22Rv1 (cell line): ENCODE results near the gene EFNA4.

ENCODE experiments used
- ZFX ChIP-seq: fragments of 450-650 bp; IDR thresholded peaks from 2 replicates; pipeline ENCODE4 v1.6.1; 2017; ENCODE audit warnings: antibody characterized with exemption, borderline replicate concordance
- TF ChIP-seq, protein P1 (sequence below): fragments of 450-650 bp; IDR thresholded peaks from 2 replicates; pipeline ENCODE4 v1.5.1; 2017; ENCODE audit warnings: mild to moderate bottlenecking

DNA sequence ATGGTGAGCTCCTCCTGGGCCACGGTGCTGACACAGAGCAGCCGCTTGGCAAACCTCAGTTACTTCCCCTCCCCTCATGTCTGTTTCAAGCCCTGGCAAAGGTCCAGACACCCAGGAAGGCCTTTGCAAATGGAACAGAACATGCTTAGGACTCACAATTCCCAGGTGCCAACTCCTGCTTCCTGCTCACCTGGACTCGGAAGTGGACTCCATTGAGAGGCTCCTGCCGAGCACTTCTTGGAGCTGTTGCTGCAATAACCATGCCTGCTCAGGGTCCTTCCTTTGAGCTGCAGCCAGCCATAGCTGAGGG is 40.7 kb upstream of the EFNA4 start:
- TF ChIP-seq, protein P1, sequence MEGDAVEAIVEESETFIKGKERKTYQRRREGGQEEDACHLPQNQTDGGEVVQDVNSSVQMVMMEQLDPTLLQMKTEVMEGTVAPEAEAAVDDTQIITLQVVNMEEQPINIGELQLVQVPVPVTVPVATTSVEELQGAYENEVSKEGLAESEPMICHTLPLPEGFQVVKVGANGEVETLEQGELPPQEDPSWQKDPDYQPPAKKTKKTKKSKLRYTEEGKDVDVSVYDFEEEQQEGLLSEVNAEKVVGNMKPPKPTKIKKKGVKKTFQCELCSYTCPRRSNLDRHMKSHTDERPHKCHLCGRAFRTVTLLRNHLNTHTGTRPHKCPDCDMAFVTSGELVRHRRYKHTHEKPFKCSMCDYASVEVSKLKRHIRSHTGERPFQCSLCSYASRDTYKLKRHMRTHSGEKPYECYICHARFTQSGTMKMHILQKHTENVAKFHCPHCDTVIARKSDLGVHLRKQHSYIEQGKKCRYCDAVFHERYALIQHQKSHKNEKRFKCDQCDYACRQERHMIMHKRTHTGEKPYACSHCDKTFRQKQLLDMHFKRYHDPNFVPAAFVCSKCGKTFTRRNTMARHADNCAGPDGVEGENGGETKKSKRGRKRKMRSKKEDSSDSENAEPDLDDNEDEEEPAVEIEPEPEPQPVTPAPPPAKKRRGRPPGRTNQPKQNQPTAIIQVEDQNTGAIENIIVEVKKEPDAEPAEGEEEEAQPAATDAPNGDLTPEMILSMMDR, result no peak
- TF ChIP-seq ZFX, result no peak
